Neural progenitor cell (in vitro differentiated cells): ENCODE results near the gene RAB6B. TPM values are rescaled to one million over a fixed set of nuclear protein-coding genes. Genes with fewer than 3 reads are reported as not detected.
A peak's percentile ranks its signal among the peaks of the same experiment; 100 is the strongest.

Source experiments
- DNase-seq: peaks from one replicate; pipeline ENCODE4 v3.0.0-alpha.2; 2016; ENCODE audit warnings: low spot score
- H2AFZ ChIP-seq: fragments of 200-600 bp; sonication (generic); replicated peaks from 2 replicates; pipeline ENCODE4 v1.6.1; 2016; ENCODE audit warnings: antibody characterized with exemption
- H3F3A ChIP-seq: fragments of 200-600 bp; sonication (generic); 2 replicates; pipeline ENCODE4 v1.6.1; 2016; ENCODE audit warnings: antibody characterized with exemption, low read depth
- H3K27ac ChIP-seq: fragments of 200-600 bp; sonication (generic); 2 replicates; pipeline ENCODE4 v1.5.1; 2016; ENCODE audit warnings: mild to moderate bottlenecking
- H3K27me3 ChIP-seq: fragments of 200-600 bp; sonication (generic); 2 replicates; pipeline ENCODE4 v1.6.1; 2016; ENCODE audit warnings: mild to moderate bottlenecking, moderate library complexity
- H3K36me3 ChIP-seq: fragments of 200-600 bp; sonication (generic); 2 replicates; pipeline ENCODE4 v1.5.1; 2016
- H3K4me1 ChIP-seq: fragments of 200-600 bp; sonication (generic); 2 replicates; pipeline ENCODE4 v1.6.1; 2016; ENCODE audit warnings: mixed run types
- H3K4me2 ChIP-seq: fragments of 200-600 bp; sonication (generic); 2 replicates; pipeline ENCODE4 v1.6.1; 2016
- H3K4me3 ChIP-seq: fragments of 200-600 bp; sonication (generic); 2 replicates; pipeline ENCODE4 v1.5.1; 2016
- H3K79me2 ChIP-seq: fragments of 200-600 bp; sonication (generic); 2 replicates; pipeline ENCODE4 v1.6.1; 2016; ENCODE audit warnings: low read depth
- H3K9ac ChIP-seq: fragments of 200-600 bp; sonication (generic); 2 replicates; pipeline ENCODE4 v1.6.1; 2016
- H3K9me3 ChIP-seq: fragments of 200-600 bp; sonication (generic); 2 replicates; pipeline ENCODE4 v1.5.1; 2016; ENCODE audit warnings: low read depth
- H4K20me1 ChIP-seq: fragments of 200-600 bp; sonication (generic); 2 replicates; pipeline ENCODE4 v1.6.1; 2016; ENCODE audit warnings: low read depth
- H3K27ac Mint-ChIP-seq: 3 replicates; pipeline ENCODE4 v1.8.0; 2021; ENCODE audit warnings: mixed read lengths
- H3K27me3 Mint-ChIP-seq: 2 replicates; pipeline ENCODE4 v1.8.0; 2022; ENCODE audit warnings: low read depth, mild to moderate bottlenecking, inconsistent platforms, moderate library complexity, mixed read lengths; ENCODE audit not compliant: insufficient read depth
- H3K36me3 Mint-ChIP-seq: 3 replicates; pipeline ENCODE4 v1.8.0; 2021; ENCODE audit warnings: mixed read lengths
- H3K4me1 Mint-ChIP-seq: 3 replicates; pipeline ENCODE4 v1.8.0; 2021; ENCODE audit warnings: mixed read lengths
- H3K4me3 Mint-ChIP-seq: 3 replicates; pipeline ENCODE4 v1.8.0; 2021; ENCODE audit warnings: mild to moderate bottlenecking, moderate library complexity, mixed read lengths
- H3K9me3 Mint-ChIP-seq: 3 replicates; pipeline ENCODE4 v1.8.0; 2020; ENCODE audit warnings: mixed read lengths
- EZH2 ChIP-seq: fragments of 200-600 bp; sonication (generic); IDR thresholded peaks from 2 replicates; pipeline ENCODE4 v1.6.1; 2017; ENCODE audit warnings: antibody characterized with exemption, mild to moderate bottlenecking, moderate library complexity
- EZH2phosphoT487 ChIP-seq: fragments of 200-600 bp; sonication (generic); IDR thresholded peaks from 2 replicates; pipeline ENCODE4 v1.6.1; 2017; ENCODE audit warnings: antibody characterized with exemption
- total RNA-seq: library from RNA; depleted of rRNA; stranded (reverse); fragments of >200 nt; gene quantifications from 2 replicates; pipeline ENCODE4 v1.2.3, GENCODE V29; 2015; ENCODE audit warnings: low replicate concordance
- TF ChIP-seq, protein P1 (sequence below): fragments of 200-600 bp; sonication (generic); IDR thresholded peaks from 2 replicates; pipeline ENCODE4 v1.5.1; 2017; ENCODE audit warnings: antibody characterized with exemption, mild to moderate bottlenecking

RAB6B gene
- total RNA-seq, 1 donor from 2014 or later = 7.7 TPM

DNA sequence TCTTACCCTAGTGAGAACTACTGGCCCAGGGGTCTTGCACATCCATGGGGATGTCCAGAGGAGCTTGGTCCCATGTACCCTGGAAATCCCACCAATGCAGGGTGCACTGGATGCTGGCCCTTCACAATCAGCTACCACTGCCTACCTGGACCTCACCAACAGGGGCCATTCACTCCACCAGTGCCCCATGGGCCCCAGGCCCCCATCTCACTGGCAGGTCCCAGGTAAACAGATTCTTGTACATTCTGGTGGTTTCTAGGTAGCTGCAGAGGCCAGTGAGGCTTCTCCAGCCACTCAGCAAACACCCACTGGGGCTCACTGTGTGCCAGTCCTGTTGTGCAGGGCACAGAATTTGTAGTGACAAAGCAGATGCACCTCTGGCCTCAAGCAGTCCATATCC, 24.9 kb downstream of the RAB6B start:
- no peaks in the 10 kb centered on the region for H3K27me3 ChIP-seq
- H3K4me1 ChIP-seq = peaks cover 14% of the 10 kb centered on the region
- peaks cover 10% of the 10 kb centered on the region for H4K20me1 ChIP-seq
- H3K27ac ChIP-seq = no peak overlapping the region
- Mint-ChIP-seq H3K4me3 (no peak overlapping the region), H3K4me1 (peaks cover 11% of the 10 kb centered on the region), H3K36me3 (no peaks in the 10 kb centered on the region), H3K9me3 (no peaks in the 10 kb centered on the region), H3K27ac (no peak overlapping the region), H3K27me3 (peaks cover 9% of the 10 kb centered on the region)
- no peak overlapping the region for H3K4me2 ChIP-seq
- H2AFZ ChIP-seq = no peak overlapping the region
- no peak overlapping the region for H3K9ac ChIP-seq
- H3K4me3 ChIP-seq = no peak overlapping the region
- TF ChIP-seq, protein P1, sequence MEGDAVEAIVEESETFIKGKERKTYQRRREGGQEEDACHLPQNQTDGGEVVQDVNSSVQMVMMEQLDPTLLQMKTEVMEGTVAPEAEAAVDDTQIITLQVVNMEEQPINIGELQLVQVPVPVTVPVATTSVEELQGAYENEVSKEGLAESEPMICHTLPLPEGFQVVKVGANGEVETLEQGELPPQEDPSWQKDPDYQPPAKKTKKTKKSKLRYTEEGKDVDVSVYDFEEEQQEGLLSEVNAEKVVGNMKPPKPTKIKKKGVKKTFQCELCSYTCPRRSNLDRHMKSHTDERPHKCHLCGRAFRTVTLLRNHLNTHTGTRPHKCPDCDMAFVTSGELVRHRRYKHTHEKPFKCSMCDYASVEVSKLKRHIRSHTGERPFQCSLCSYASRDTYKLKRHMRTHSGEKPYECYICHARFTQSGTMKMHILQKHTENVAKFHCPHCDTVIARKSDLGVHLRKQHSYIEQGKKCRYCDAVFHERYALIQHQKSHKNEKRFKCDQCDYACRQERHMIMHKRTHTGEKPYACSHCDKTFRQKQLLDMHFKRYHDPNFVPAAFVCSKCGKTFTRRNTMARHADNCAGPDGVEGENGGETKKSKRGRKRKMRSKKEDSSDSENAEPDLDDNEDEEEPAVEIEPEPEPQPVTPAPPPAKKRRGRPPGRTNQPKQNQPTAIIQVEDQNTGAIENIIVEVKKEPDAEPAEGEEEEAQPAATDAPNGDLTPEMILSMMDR = no peak
- TF ChIP-seq EZH2 = no peak
- TF ChIP-seq EZH2phosphoT487 = no peak
- H3K9me3 ChIP-seq = no peaks in the 10 kb centered on the region
- H3F3A ChIP-seq = no peaks in the 10 kb centered on the region
- no peaks in the 10 kb centered on the region for H3K79me2 ChIP-seq
- DNase-seq = no peak
- no peaks in the 10 kb centered on the region for H3K36me3 ChIP-seq

DNA sequence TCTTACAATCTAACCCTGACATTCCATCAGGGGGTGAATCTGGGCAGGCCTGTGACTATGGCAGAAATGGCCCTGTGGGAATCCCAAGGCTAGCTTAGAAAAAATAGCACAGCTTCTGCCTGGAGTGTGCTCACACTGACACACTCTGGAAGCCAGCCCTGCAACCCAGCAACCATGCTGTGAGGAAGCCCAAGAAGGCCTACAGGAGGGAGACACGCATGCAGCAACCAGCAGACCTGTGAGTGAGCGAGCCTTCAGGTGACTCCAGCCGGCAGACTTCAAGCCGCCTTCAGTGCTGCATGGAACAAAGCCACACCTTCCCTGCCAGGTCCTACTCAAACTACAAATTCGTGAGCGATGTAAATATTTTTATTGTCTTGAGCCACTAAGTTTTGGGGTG, 26.1 kb downstream of the RAB6B start:
- Mint-ChIP-seq H3K4me3 (no peak overlapping the region), H3K36me3 (no peaks in the 10 kb centered on the region), H3K4me1 (peaks cover 11% of the 10 kb centered on the region), H3K27me3 (peaks cover 9% of the 10 kb centered on the region), H3K9me3 (no peaks in the 10 kb centered on the region), H3K27ac (no peak overlapping the region)
- no peak for DNase-seq
- Histone ChIP-seq H3K4me3 (no peak overlapping the region), H3K36me3 (no peaks in the 10 kb centered on the region), H4K20me1 (peaks cover 10% of the 10 kb centered on the region), H3K9me3 (no peaks in the 10 kb centered on the region), H3K27me3 (no peaks in the 10 kb centered on the region), H3K4me1 (peaks cover 14% of the 10 kb centered on the region), H3K27ac (no peak overlapping the region), H3K79me2 (no peaks in the 10 kb centered on the region), H3K9ac (no peak overlapping the region), H3F3A (no peaks in the 10 kb centered on the region), H3K4me2 (no peak overlapping the region), H2AFZ (no peak overlapping the region)
- TF ChIP-seq, protein P1 = no peak
- no peak for TF ChIP-seq EZH2phosphoT487
- TF ChIP-seq EZH2 = no peak

DNA sequence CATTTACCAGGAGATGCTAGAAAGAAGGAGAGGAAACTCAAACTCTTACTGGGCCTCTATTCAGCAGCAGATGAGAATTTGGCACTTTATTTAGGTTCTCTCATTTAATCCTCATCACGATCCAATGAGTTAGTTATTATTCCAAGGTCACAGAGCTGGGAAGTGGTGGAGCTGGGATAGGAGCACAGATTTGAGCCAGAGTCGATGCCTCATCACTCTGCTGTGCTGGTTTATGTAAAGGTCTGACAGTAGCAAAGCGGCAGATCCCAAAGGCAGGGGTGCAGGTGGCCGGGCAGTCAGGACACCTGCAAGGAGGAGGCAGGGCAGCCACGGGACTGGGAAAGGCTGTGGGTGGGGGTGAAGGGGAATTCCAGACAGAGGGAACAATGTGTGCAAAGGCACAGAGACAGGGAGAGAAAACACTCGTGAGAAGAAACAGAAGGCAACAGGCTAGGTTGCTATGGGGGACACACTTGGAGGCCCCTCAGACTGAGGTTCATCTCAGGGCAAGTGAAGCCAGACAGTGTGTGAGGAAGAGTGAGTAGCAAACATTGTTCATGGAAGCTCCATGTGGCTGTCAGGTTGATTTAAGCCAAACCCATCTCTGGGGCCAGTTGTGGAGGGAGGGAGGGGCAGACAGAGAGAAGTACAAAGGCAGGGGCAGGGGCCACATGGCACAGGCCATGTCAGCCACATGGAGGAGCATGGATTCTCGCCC, 26.8 kb downstream of the RAB6B start:
- Histone ChIP-seq H3K4me2 (no peak overlapping the region), H3K4me1 (peaks cover 14% of the 10 kb centered on the region), H3K36me3 (no peaks in the 10 kb centered on the region), H3K9me3 (no peaks in the 10 kb centered on the region), H3K9ac (no peak overlapping the region), H3F3A (no peaks in the 10 kb centered on the region), H3K27me3 (no peaks in the 10 kb centered on the region), H3K79me2 (no peaks in the 10 kb centered on the region), H3K27ac (no peak overlapping the region), H2AFZ (no peak overlapping the region), H3K4me3 (no peak overlapping the region), H4K20me1 (peaks cover 10% of the 10 kb centered on the region)
- H3K36me3 Mint-ChIP-seq = no peaks in the 10 kb centered on the region
- no peaks in the 10 kb centered on the region for H3K9me3 Mint-ChIP-seq
- H3K27ac Mint-ChIP-seq = peak overlapping the region; percentile 92
- TF ChIP-seq, protein P1 = no peak
- TF ChIP-seq EZH2phosphoT487 = no peak
- no peak for TF ChIP-seq EZH2
- no peak overlapping the region for H3K4me3 Mint-ChIP-seq
- peaks cover 11% of the 10 kb centered on the region for H3K4me1 Mint-ChIP-seq
- DNase-seq = no peak
- H3K27me3 Mint-ChIP-seq = peaks cover 9% of the 10 kb centered on the region
